SK-N-SH treated with all-trans-retinoic acid at 6 μM for 48 hours (cell line): ENCODE data around the gene GRN.

ENCODE experiments used
- ATAC-seq: fragments of 200-7000 bp; cut with Tn5 transposase; 3 replicates; pipeline ENCODE4 v1.9.1; 2020; ENCODE audit warnings: mild to moderate bottlenecking, moderate library complexity
- ARNTL ChIP-seq: fragments of 450-650 bp; formaldehyde crosslinking; IDR thresholded peaks from 2 replicates; pipeline ENCODE4 v1.5.0; 2020; ENCODE audit warnings: low read depth, mild to moderate bottlenecking, moderate library complexity, borderline replicate concordance
- BACH2 ChIP-seq: fragments of 250-450 bp; sonication (Bioruptor Pico); IDR thresholded peaks from 2 replicates; pipeline ENCODE4 v1.9.0; 2021; ENCODE audit warnings: mild to moderate bottlenecking, borderline replicate concordance
- CREB5 ChIP-seq: fragments of 250-450 bp; sonication (Bioruptor Pico); IDR thresholded peaks from 2 replicates; pipeline ENCODE4 v1.5.1; 2020; ENCODE audit warnings: low read depth, mild to moderate bottlenecking, moderate library complexity
- CSDC2 ChIP-seq: fragments of 250-450 bp; sonication (Bioruptor Pico); IDR thresholded peaks from 2 replicates; pipeline ENCODE4 v1.5.0; 2020; ENCODE audit warnings: mild to moderate bottlenecking, moderate library complexity
- ESRRG ChIP-seq: fragments of 250-450 bp; sonication (Bioruptor Pico); IDR thresholded peaks from 2 replicates; pipeline ENCODE4 v1.6.1; 2021; ENCODE audit warnings: mild to moderate bottlenecking
- GLIS3 ChIP-seq: fragments of 250-450 bp; sonication (Bioruptor Pico); IDR thresholded peaks from 2 replicates; pipeline ENCODE4 v1.5.0; 2020; ENCODE audit warnings: mild to moderate bottlenecking, moderate library complexity
- ISL1 ChIP-seq: fragments of 250-450 bp; sonication (Bioruptor Pico); IDR thresholded peaks from 2 replicates; pipeline ENCODE4 v2.1.2; 2022; ENCODE audit warnings: mild to moderate bottlenecking, moderate library complexity
- OSR1 ChIP-seq: fragments of 250-450 bp; sonication (Bioruptor Pico); IDR thresholded peaks from 2 replicates; pipeline ENCODE4 v1.8.0; 2022; ENCODE audit warnings: moderate library complexity, mild to moderate bottlenecking, inconsistent platforms
- PATZ1 ChIP-seq: fragments of 250-450 bp; sonication (Bioruptor Pico); IDR thresholded peaks from 2 replicates; pipeline ENCODE4 v1.8.0; 2020; ENCODE audit warnings: mild to moderate bottlenecking, moderate library complexity, borderline replicate concordance
- POU6F1 ChIP-seq: fragments of 250-450 bp; sonication (Bioruptor Pico); IDR thresholded peaks from 2 replicates; pipeline ENCODE4 v1.8.0; 2021; ENCODE audit warnings: low read depth, mild to moderate bottlenecking, moderate library complexity, borderline replicate concordance
- PPARA ChIP-seq: fragments of 250-450 bp; sonication (Bioruptor Pico); IDR thresholded peaks from 2 replicates; pipeline ENCODE4 v1.5.0; 2020; ENCODE audit warnings: mild to moderate bottlenecking, borderline replicate concordance
- RARB ChIP-seq: fragments of 250-450 bp; sonication (Bioruptor Pico); IDR thresholded peaks from 2 replicates; pipeline ENCODE4 v1.8.0; 2021; ENCODE audit warnings: mild to moderate bottlenecking, moderate library complexity
- SNAI2 ChIP-seq: fragments of 250-450 bp; sonication (Bioruptor Pico); IDR thresholded peaks from 2 replicates; pipeline ENCODE4 v1.5.0; 2020; ENCODE audit warnings: mild to moderate bottlenecking, moderate library complexity
- TOX ChIP-seq: fragments of 250-450 bp; sonication (Bioruptor Pico); IDR thresholded peaks from 2 replicates; pipeline ENCODE4 v1.8.0; 2021; ENCODE audit warnings: mild to moderate bottlenecking, moderate library complexity, borderline replicate concordance
- TSHZ2 ChIP-seq: fragments of 250-450 bp; sonication (Bioruptor Pico); IDR thresholded peaks from 2 replicates; pipeline ENCODE4 v1.5.0; 2020; ENCODE audit warnings: mild to moderate bottlenecking, moderate library complexity
- ZC3H10 ChIP-seq: fragments of 250-450 bp; sonication (Bioruptor Pico); IDR thresholded peaks from 2 replicates; pipeline ENCODE4 v1.5.1; 2021; ENCODE audit warnings: mild to moderate bottlenecking, moderate library complexity
- ZFP3 ChIP-seq: fragments of 250-450 bp; sonication (Bioruptor Pico); IDR thresholded peaks from 2 replicates; pipeline ENCODE4 v1.5.0; 2020; ENCODE audit warnings: mild to moderate bottlenecking, moderate library complexity
- ZFP30 ChIP-seq: fragments of 450-650 bp; formaldehyde crosslinking; IDR thresholded peaks from 2 replicates; pipeline ENCODE4 v1.5.0; 2022; ENCODE audit warnings: mild to moderate bottlenecking, moderate library complexity
- ZNF565 ChIP-seq: fragments of 450-650 bp; formaldehyde crosslinking; conservative IDR thresholded peaks from 2 replicates; pipeline ENCODE4 v1.5.0; 2020; ENCODE audit warnings: low read depth, mild to moderate bottlenecking, moderate library complexity

Gene GRN

DNA sequence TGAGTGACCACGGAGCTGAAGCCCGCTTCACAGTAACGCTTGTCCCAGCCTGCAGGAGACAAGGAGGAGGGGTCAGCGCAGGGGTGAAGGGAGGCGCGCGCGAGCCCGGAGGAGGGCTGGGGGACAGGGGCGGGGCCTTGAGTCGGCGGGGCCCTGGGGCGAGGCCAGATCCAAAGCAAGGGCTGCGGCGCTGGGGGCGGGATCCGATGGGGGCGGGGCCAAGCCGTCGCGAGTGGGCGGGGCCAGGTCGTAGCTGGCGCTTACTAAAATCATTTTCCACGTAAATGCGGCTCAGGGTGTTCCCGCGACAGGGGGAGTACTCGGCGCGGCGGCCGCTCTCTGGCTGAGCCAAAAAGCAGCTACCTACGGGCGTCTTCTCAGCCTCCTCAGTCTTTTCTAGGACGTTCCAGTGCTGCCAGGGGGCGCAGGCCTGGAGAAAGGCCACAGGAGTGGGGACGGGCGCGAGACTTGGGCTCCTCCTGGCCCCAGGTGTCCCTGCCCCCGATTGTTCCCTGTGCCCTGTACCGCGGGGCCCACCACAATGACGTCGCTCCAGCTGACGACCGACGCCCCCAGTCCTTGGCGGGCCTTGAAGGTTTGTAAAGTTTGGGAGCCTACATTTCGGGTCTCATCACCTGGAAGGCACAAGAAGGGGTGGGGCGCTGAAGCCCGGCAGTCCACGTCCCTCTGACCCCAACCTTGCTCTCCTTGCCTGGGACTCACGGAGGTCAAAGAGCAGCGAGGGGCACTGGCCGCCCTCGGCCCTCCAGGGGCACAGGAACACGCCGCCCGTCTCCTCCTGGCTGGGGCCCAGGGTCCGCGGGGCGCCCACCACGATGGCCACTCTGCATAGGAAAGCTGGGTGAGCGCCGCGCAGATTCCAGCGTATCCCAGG, 40.4 kb downstream of the GRN start (continued):
- TF ChIP-seq PATZ1 (CRISPR knock-in tag) (no peak), ISL1 (CRISPR knock-in tag) (no peak), ZFP3 (no peak), ARNTL (CRISPR knock-in tag) (no peak), SNAI2 (CRISPR knock-in tag) (no peak), TSHZ2 (CRISPR knock-in tag) (no peak)
- TF ChIP-seq, all 23 proteins: peak for 0

DNA sequence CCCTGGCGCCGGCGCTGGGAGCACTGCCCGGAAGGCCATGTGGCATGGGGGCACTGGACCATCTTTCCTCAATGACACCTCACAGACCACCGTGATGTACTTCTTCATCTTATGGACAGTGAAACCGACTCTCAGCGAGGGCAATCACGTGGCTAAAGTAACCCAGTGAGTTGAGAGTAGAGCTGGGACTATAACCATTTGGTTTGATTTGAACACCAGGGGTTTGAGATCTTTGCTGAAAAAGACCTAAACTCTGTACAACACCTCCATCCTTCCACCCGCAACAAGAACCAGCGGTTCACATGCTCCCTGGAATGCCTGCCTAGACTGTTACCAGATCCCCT, 41.1 kb downstream of the GRN start:
- TF ChIP-seq POU6F1 (CRISPR knock-in tag) (no peak), TSHZ2 (CRISPR knock-in tag) (no peak), PATZ1 (CRISPR knock-in tag) (no peak), PPARA (CRISPR knock-in tag) (no peak), RARB (no peak), SNAI2 (CRISPR knock-in tag) (no peak), ARNTL (CRISPR knock-in tag) (no peak), CSDC2 (CRISPR knock-in tag) (no peak), BACH2 (CRISPR knock-in tag) (no peak), ZFP30 (no peak), ZC3H10 (CRISPR knock-in tag) (no peak), GLIS3 (CRISPR knock-in tag) (no peak), CREB5 (CRISPR knock-in tag) (no peak), OSR1 (CRISPR knock-in tag) (no peak), ZNF565 (CRISPR knock-in tag) (no peak), ESRRG (no peak), TOX (CRISPR knock-in tag) (no peak)
- ATAC-seq, result no peak
